SU-DHL-6 (cell line): ENCODE measurements around the gene PCK2.

Source experiments
- EZH2phosphoT487 ChIP-seq: fragments of 200-600 bp; sonication (generic), shearing (Covaris generic); conservative IDR thresholded peaks from 2 replicates; pipeline ENCODE4 v1.6.1; 2018; ENCODE audit warnings: mild to moderate bottlenecking, antibody characterized with exemption, low read length, moderate library complexity, mixed read lengths
- TF ChIP-seq, protein P1 (sequence below): fragments of 200-600 bp; sonication (generic); IDR thresholded peaks from one replicate; pipeline ENCODE4 v1.5.1; 2017; ENCODE audit warnings: antibody characterized with exemption, mild to moderate bottlenecking, low read length, moderate library complexity; ENCODE audit not compliant: insufficient read depth, poor library complexity, severe bottlenecking

DNA sequence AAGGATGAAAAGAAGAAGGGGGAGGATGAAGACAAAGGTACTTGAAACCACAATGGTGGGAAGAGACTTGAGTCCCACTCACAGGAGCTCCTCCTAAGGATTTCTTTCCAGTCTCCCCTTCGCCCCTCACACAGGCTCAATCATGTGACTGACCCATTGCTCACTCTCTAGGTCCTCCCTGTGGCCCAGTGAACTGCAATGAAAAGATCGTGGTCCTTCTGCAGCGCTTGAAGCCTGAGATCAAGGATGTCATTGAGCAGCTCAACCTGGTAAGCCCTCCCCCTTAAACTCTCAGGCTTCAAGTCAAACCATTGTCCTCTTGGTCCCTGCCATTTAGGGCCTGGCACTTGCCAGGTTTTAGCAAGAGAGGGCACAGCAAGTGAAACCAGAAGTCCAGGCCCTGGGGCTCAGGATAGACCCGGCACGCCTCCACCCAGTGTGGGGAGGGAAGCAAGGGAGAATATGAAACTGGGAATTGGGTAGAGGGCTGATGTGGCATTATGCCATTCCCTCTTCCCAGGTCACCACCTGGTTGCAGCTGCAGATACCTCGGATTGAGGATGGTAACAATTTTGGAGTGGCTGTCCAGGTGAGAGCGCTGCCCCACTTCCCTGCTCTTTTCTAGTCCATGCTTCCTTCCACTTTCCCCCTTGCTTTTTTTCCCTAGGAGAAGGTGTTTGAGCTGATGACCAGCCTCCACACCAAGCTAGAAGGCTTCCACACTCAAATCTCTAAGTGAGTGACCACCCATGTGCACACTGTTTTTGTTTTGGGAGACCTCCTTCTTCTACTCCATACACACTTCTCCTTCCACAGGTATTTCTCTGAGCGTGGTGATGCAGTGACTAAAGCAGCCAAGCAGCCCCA, 43.7 kb downstream of the PCK2 start:
- TF ChIP-seq, protein P1, sequence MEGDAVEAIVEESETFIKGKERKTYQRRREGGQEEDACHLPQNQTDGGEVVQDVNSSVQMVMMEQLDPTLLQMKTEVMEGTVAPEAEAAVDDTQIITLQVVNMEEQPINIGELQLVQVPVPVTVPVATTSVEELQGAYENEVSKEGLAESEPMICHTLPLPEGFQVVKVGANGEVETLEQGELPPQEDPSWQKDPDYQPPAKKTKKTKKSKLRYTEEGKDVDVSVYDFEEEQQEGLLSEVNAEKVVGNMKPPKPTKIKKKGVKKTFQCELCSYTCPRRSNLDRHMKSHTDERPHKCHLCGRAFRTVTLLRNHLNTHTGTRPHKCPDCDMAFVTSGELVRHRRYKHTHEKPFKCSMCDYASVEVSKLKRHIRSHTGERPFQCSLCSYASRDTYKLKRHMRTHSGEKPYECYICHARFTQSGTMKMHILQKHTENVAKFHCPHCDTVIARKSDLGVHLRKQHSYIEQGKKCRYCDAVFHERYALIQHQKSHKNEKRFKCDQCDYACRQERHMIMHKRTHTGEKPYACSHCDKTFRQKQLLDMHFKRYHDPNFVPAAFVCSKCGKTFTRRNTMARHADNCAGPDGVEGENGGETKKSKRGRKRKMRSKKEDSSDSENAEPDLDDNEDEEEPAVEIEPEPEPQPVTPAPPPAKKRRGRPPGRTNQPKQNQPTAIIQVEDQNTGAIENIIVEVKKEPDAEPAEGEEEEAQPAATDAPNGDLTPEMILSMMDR, result no peak
- TF ChIP-seq EZH2phosphoT487, result no peak
